Measurements from ENCODE around the gene RFC2.

- TF ChIP-seq POLR2AphosphoS5 (IDR thresholded peaks at IDR 0.05; ENCODE audit: low read depth, low read length), result no peak
- no peak; the same call in 1 of the 2 replicates for TF ChIP-seq POLR2A (IDR thresholded peaks at IDR 0.05; ENCODE audit: low read depth, low read length)
- no peak for TF ChIP-seq TAF1 (IDR thresholded peaks at IDR 0.05; ENCODE audit: borderline replicate concordance, low read depth, low read length)
These were observed 23.0 kb downstream of the RFC2 start for GRCh38 chr7:74231232-74231590.
